CD4-positive, alpha-beta memory T cell (primary cell): ENCODE data around the gene STAMBPL1. TPM values are rescaled to one million over a fixed set of nuclear protein-coding genes. Genes with fewer than 3 reads are reported as not detected.
A peak's percentile ranks its signal among the peaks of the same experiment; 100 is the strongest.

Source experiments
- CTCF ChIA-PET: fragments of 350-600 bp; sonication (Branson Sonifier 250); formaldehyde crosslinking; loops from one replicate; lab custom pipeline; 2021; ENCODE audit warnings: inconsistent platforms; ENCODE audit not compliant: partially characterized antibody; lab: Charles Lee
- POLR2A ChIA-PET: fragments of 350-600 bp; sonication (Branson Sonifier 250); formaldehyde crosslinking; loops from one replicate; lab custom pipeline; 2021; ENCODE audit not compliant: partially characterized antibody; lab: Charles Lee
- DNase-seq, 5 donors: peaks; one replicate each; pipeline versions ENCODE4 v3.0.0 to v3.0.0-alpha.2; 2020 to 2022; ENCODE audit warnings: mixed read lengths in 1 of 5
- H3K27ac ChIP-seq: one replicate; pipeline ENCODE4 v1.7.0; 2013; ENCODE audit warnings: low read depth, low read length
- H3K27me3 ChIP-seq: 2 replicates; pipeline ENCODE4 v1.7.0; 2013; ENCODE audit warnings: mild to moderate bottlenecking, low read length, moderate library complexity; ENCODE audit not compliant: insufficient read depth
- H3K36me3 ChIP-seq: 2 replicates; pipeline ENCODE4 v1.7.0; 2013; ENCODE audit warnings: mild to moderate bottlenecking, low read length, moderate library complexity; ENCODE audit not compliant: insufficient read depth
- H3K4me1 ChIP-seq: 2 replicates; pipeline ENCODE4 v1.7.0; 2013; ENCODE audit warnings: mild to moderate bottlenecking, low read length, moderate library complexity; ENCODE audit not compliant: insufficient read depth
- H3K4me3 ChIP-seq, 2 donors: one replicate each; pipeline ENCODE4 v1.7.0; 2013; ENCODE audit warnings: low read length in 2 of 2, mild to moderate bottlenecking in 1 of 2
- H3K9me3 ChIP-seq, 2 donors: one replicate each; pipeline ENCODE4 v1.7.0; 2013; ENCODE audit warnings: low read length in 2 of 2, control low read depth in 1 of 2; ENCODE audit not compliant: control insufficient read depth in 1 of 2
- H3K27ac Mint-ChIP-seq, 7 donors: one replicate each; pipeline ENCODE4 v1.8.0; 2020 to 2021; ENCODE audit warnings: mixed read lengths in 7 of 7, mild to moderate bottlenecking in 6 of 7, inconsistent platforms in 3 of 7, moderate library complexity in 3 of 7
- H3K27me3 Mint-ChIP-seq, 2 donors: one replicate each; pipeline ENCODE4 v1.8.0; 2020 to 2021; ENCODE audit warnings: mixed read lengths in 2 of 2
- H3K36me3 Mint-ChIP-seq, 2 donors: one replicate each; pipeline ENCODE4 v1.8.0; 2020 to 2021; ENCODE audit warnings: mixed read lengths in 2 of 2, inconsistent platforms in 1 of 2, mild to moderate bottlenecking in 1 of 2
- H3K4me1 Mint-ChIP-seq, 4 donors: one replicate each; pipeline ENCODE4 v1.8.0; 2020 to 2021; ENCODE audit warnings: mixed read lengths in 4 of 4, mild to moderate bottlenecking in 1 of 4
- H3K4me3 Mint-ChIP-seq, 8 donors: one replicate each; pipeline ENCODE4 v1.8.0; 2020 to 2021; ENCODE audit warnings: mixed read lengths in 8 of 8, mild to moderate bottlenecking in 7 of 8, moderate library complexity in 6 of 8, inconsistent platforms in 3 of 8
- H3K9me3 Mint-ChIP-seq, 8 donors: one replicate each; pipeline ENCODE4 v1.8.0; 2020 to 2021; ENCODE audit warnings: mixed read lengths in 8 of 8, mild to moderate bottlenecking in 5 of 8, inconsistent platforms in 3 of 8, moderate library complexity in 1 of 8
- intact Hi-C: fragments of 100-400 bp; cut with micrococcal nuclease; formaldehyde crosslinking; loops from one replicate; pipeline ENCODE4 v1.15.1; 2023
- polyA plus RNA-seq, 2 donors: library from polyadenylated mRNA; unstranded; fragments of 300-500 nt; fragmentation: Illumina TruSeq; gene quantifications; one replicate each; pipeline ENCODE4 v1.2.3, GENCODE V29; 2021
- total RNA-seq, 2 experiments: library from RNA; stranded (reverse); gene quantifications; one replicate each; pipeline ENCODE4 v1.2.3, GENCODE V29; 2021

The STAMBPL1 gene
- total and polyA plus RNA-seq, 4 experiments from 2014 or later, result 5.3 to 43.2 (median 24.9) TPM

DNA sequence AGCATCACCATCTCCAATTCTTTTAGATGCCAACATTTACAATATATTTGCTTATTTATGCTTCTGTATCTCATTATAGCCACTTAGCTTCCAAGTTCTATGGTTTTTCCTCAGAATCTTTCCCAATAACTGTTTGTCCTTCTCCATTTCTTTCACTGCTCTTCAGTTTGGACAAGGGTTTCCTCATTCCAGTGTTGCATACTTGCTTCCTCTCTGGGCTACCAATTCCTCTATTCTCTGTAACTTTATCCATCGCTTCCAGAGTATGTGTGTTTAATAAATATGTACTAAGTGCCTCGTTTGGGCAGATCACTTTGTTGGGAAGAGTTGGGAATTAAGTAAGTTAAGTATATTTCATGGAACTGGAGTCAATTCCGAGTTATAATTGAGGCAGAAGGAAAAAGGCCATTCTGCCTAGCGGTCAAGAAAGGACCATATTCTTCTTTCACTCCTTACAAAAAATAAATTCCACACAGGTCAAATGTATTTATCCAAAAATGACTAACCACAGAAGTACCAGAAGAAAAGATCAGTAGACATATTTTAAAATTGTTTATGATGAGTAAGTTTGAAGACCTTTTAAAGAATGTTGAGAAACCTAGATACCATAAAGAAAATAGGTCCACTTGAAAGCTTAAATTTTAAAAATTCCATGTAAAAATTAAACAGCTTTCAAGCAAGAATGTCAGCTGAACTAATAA lies 10.8 kb downstream of the STAMBPL1 start:
- no peak overlapping the region for H3K4me3 Mint-ChIP-seq

GRCh38 chr10:88892222-88892967 lies 12.3 kb downstream of the STAMBPL1 start:
- H3K27ac Mint-ChIP-seq, result peak overlapping the region in 1 of 7 donors; percentile 82
- DNase-seq, result no peak
- H3K4me1 Mint-ChIP-seq, result peaks cover 45 to 58% (median 52%) of the 10 kb centered on the region in 4 donors
- intact Hi-C loops, result no loop called here
- Histone ChIP-seq H3K9me3 (no peaks in the 10 kb centered on the region), H3K36me3 (no peaks in the 10 kb centered on the region), H3K27ac (no peak overlapping the region), H3K27me3 (no peaks in the 10 kb centered on the region), H3K4me3 (no peak overlapping the region), H3K4me1 (peaks cover 61% of the 10 kb centered on the region)
- ChIA-PET POLR2A (interaction anchor here (1.0 to 1.3 kb wide), 2 partner anchors 13 kb away, joined by 3 to 4 read pairs; partner anchors contain the start of gene STAMBPL1), CTCF (interaction anchor here (0.7 to 2.0 kb wide), 8 partner anchors 8 to 325 kb away, joined by 3 to 6 read pairs (median 4); partner anchors contain the start of gene STAMBPL1)
- no peaks in the 10 kb centered on the region for H3K9me3 Mint-ChIP-seq
- H3K27me3 Mint-ChIP-seq, result no peaks in the 10 kb centered on the region
- H3K36me3 Mint-ChIP-seq, result peaks cover 0 to 3% of the 10 kb centered on the region in 2 donors
- H3K4me3 Mint-ChIP-seq, result no peak overlapping the region

More for the DNA sequence above, 10.8 kb downstream of the STAMBPL1 start:
- Histone ChIP-seq H3K4me1 (peaks cover 62% of the 10 kb centered on the region), H3K27ac (no peak overlapping the region), H3K27me3 (no peaks in the 10 kb centered on the region), H3K36me3 (no peaks in the 10 kb centered on the region), H3K9me3 (no peaks in the 10 kb centered on the region), H3K4me3 (no peak overlapping the region)
- H3K27me3 Mint-ChIP-seq, result no peaks in the 10 kb centered on the region
- peaks cover 40 to 55% (median 47%) of the 10 kb centered on the region in 4 donors for H3K4me1 Mint-ChIP-seq
- H3K36me3 Mint-ChIP-seq, result peaks cover 0 to 3% of the 10 kb centered on the region in 2 donors
- no peaks in the 10 kb centered on the region for H3K9me3 Mint-ChIP-seq
- intact Hi-C loops, result no loop called here
- CTCF ChIA-PET, result interaction anchor here (1.2 to 2.3 kb wide), 3 partner anchors 10 to 55 kb away, joined by 3 to 8 read pairs (median 3); no protein-coding TSS in a partner anchor
- DNase-seq, result no peak
- H3K27ac Mint-ChIP-seq, result no peak overlapping the region
- POLR2A ChIA-PET, result interaction anchor here (1.0 kb wide), 1 partner anchor 11 kb away, joined by 3 read pairs; the partner anchor contains the start of gene STAMBPL1

- intact Hi-C loops, result no loop called here
- H3K36me3 ChIP-seq, result no peaks in the 10 kb centered on the region
- H3K27ac ChIP-seq, result no peak overlapping the region
- H3K9me3 ChIP-seq, result no peaks in the 10 kb centered on the region
- DNase-seq, result no peak
- H3K4me1 ChIP-seq, result peaks cover 59% of the 10 kb centered on the region
- Mint-ChIP-seq H3K27me3 (no peaks in the 10 kb centered on the region), H3K4me1 (peaks cover 42 to 61% (median 51%) of the 10 kb centered on the region in 4 donors), H3K27ac (peak overlapping the region in 2 of 7 donors; percentile 18 to 69), H3K4me3 (no peak overlapping the region), H3K9me3 (peaks cover 0 to 1% (median 0%) of the 10 kb centered on the region in 8 donors), H3K36me3 (peaks cover 0 to 3% of the 10 kb centered on the region in 2 donors)
- H3K27me3 ChIP-seq, result no peaks in the 10 kb centered on the region
- POLR2A ChIA-PET, result no interaction called here
- no peak overlapping the region for H3K4me3 ChIP-seq
- CTCF ChIA-PET, result interaction anchor here (0.9 to 2.0 kb wide), 2 partner anchors 7 to 41 kb away, joined by 3 to 6 read pairs; no protein-coding TSS in a partner anchor
Measured at GRCh38 chr10:88893611-88894010, 13.6 kb downstream of the STAMBPL1 start.

GRCh38 chr10:88895250-88895649 lies 15.2 kb downstream of the STAMBPL1 start:
- ChIA-PET CTCF (interaction anchor here (1.4 to 1.5 kb wide), 2 partner anchors 14 to 38 kb away, joined by 4 to 5 read pairs; no protein-coding TSS in a partner anchor), POLR2A (interaction anchor here (0.7 to 1.0 kb wide), 2 partner anchors 14 to 15 kb away, joined by 3 read pairs; partner anchors contain the start of gene STAMBPL1)

GRCh38 chr10:88896372-88896993 lies 16.4 kb downstream of the STAMBPL1 start:
- Histone ChIP-seq H3K36me3 (no peaks in the 10 kb centered on the region), H3K9me3 (no peaks in the 10 kb centered on the region), H3K27me3 (no peaks in the 10 kb centered on the region), H3K4me3 (no peak overlapping the region), H3K4me1 (peaks cover 69% of the 10 kb centered on the region), H3K27ac (no peak overlapping the region)
- no peak for DNase-seq
- peaks cover 0 to 1% (median 0%) of the 10 kb centered on the region in 8 donors for H3K9me3 Mint-ChIP-seq
- peak overlapping the region in 5 of 7 donors; percentile 2 to 75 (median 48) for H3K27ac Mint-ChIP-seq
- intact Hi-C loops, result loop anchor here (2.0 kb wide), 1 partner anchor 16 kb away; the partner anchor contains the start of gene STAMBPL1
- CTCF ChIA-PET, result interaction anchor here (0.6 to 1.3 kb wide), 4 partner anchors 11 to 91 kb away, joined by 3 to 5 read pairs (median 4); no protein-coding TSS in a partner anchor
- H3K36me3 Mint-ChIP-seq, result peaks cover 4 to 10% of the 10 kb centered on the region in 2 donors
- peak overlapping the region in 3 of 8 donors; percentile 33 to 74 (median 58) for H3K4me3 Mint-ChIP-seq
- H3K4me1 Mint-ChIP-seq, result peaks cover 41 to 63% (median 54%) of the 10 kb centered on the region in 4 donors
- H3K27me3 Mint-ChIP-seq, result no peaks in the 10 kb centered on the region
- POLR2A ChIA-PET, result interaction anchor here (1.0 to 1.1 kb wide), 2 partner anchors 16 to 17 kb away, joined by 3 to 6 read pairs; partner anchors contain the start of gene STAMBPL1

More at GRCh38 chr10:88895250-88895649, 15.2 kb downstream of the STAMBPL1 start:
- Histone ChIP-seq H3K4me3 (no peak overlapping the region), H3K27me3 (no peaks in the 10 kb centered on the region), H3K27ac (no peak overlapping the region), H3K36me3 (no peaks in the 10 kb centered on the region), H3K4me1 (peaks cover 57% of the 10 kb centered on the region), H3K9me3 (no peaks in the 10 kb centered on the region)
- Mint-ChIP-seq H3K4me1 (peaks cover 42 to 58% (median 49%) of the 10 kb centered on the region in 4 donors), H3K4me3 (no peak overlapping the region), H3K27me3 (no peaks in the 10 kb centered on the region), H3K36me3 (peaks cover 3 to 4% of the 10 kb centered on the region in 2 donors), H3K9me3 (peaks cover 0 to 1% (median 0%) of the 10 kb centered on the region in 8 donors), H3K27ac (peak overlapping the region in 1 of 7 donors; percentile 20)
- intact Hi-C loops, result no loop called here
- no peak for DNase-seq
